Activated CD4-positive, alpha-beta T cell treated with anti-CD3 and anti-CD28 coated beads for 1 hour (primary cell): ENCODE data around the gene MMP1.

Source experiments
- DNase-seq: peaks from one replicate; pipeline ENCODE4 v3.0.0-alpha.2; 2020

MMP1 gene

DNA sequence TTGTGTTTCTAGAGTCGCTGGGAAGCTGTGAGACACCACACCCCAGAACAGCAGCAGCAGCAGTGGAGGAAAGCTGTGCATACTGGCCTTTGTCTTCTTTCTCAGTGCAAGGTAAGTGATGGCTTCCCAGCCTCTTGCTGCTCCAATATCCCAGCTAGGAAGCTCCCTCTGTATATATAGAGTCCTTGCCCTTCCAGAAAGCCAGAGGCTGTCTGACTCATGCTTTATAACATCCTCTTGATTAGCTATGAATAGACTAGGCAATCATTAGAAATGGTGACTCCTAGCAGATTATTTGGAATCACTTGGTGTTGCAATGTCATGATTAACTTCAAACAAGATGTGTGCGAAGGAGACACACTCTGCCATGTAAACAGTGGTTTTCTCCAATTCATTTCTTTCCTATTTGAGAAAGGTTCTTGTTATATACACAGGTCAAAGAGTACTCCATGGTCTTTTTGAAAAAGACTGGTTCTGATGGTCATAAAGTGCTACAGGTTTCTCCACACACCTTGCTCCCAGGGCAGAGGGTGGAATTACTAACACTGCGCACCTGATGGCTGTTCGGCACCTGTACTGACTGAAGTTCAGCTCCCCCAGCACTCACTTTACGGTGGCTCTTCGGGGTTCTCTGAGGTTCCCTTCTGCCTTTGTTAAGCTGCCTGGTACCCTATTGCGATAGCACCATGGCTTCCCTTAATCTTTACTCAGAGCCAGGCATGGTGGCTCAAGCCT lies at the start of gene MMP1:
MMP1 (minus strand) TSS at position 149 of the 735 bp plus-strand sequence; CDS start at position 81, 68 bp downstream.
- DNase-seq = no peak

GRCh38 chr11:102846292-102846691 lies 48.3 kb upstream of the MMP1 start:
- no peak for DNase-seq

DNA sequence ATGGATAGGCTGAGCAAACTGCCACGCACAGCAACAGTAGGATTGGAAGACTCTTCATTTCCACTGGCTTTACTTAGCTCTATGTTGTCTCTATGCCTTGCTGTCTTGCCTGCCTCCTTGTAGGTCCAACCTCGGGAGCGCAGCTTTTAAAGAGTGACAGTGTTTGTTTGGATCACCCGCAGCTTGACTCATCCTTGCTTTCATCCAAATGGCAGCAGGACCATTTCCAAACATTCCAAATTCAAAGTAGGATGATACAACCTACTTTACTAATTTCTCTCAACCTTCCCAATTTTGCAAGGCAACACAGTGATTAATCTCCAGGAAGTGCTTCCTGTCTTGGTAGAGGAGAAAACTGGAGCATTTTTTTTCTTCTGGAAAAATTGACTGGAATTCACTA lies 45.5 kb upstream of the MMP1 start, which contains the start of gene MMP3:
MMP3 (minus strand) TSS at position 121 of the 400 bp plus-strand sequence; CDS start at position 58, 63 bp downstream.
- DNase-seq = no peak

GRCh38 chr11:102842930-102843329 lies 45.0 kb upstream of the MMP1 start:
- DNase-seq = no peak

GRCh38 chr11:102840018-102840417 lies 42.1 kb upstream of the MMP1 start:
- DNase-seq = no peak

DNA sequence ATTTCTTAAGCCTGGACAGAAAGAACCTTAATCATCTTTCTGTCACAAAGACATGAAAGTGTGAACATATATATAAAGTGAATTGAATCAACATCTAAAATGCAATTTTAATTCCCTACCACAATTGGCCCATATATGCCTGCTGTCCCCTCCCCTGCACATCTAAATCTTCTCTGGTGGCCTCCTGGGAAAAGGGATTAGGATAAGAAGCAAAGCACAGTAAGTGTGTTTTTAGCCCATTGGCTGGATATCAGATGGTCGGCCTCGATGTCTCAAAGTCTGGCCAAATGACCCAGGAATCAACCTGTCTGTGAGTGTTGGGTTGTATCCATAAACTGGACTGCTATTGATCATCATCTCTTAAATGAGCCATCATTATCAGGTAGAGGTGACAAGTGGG lies 39.7 kb upstream of the MMP1 start:
- no peak for DNase-seq

GRCh38 chr11:102837156-102837555 lies 39.2 kb upstream of the MMP1 start:
- DNase-seq = no peak

GRCh38 chr11:102836290-102836875 lies 38.4 kb upstream of the MMP1 start:
- no peak for DNase-seq

GRCh38 chr11:102833731-102834130 lies 35.8 kb upstream of the MMP1 start:
- no peak for DNase-seq

DNA sequence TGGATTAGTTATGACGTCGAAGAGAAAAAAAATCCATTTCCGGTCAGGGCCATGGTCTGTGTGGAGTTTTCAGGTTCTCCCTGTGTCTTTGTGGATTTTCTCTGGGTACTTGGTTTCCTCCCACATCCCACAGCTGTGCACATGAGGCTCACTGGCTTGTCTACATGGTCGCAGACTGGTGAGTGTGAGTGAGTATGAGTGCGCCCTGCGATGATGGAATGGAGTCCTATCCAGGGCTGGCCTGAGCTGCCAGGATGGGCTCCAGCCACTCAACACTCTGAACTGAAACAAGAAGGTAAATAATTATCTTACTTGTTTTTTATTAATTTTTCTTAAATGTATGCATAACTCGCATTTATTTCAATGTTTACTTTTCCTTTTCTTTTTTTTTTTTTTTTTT lies 34.7 kb upstream of the MMP1 start:
- DNase-seq = no peak

- no peak for DNase-seq
Measured at GRCh38 chr11:102831489-102832440, 33.8 kb upstream of the MMP1 start.

DNA sequence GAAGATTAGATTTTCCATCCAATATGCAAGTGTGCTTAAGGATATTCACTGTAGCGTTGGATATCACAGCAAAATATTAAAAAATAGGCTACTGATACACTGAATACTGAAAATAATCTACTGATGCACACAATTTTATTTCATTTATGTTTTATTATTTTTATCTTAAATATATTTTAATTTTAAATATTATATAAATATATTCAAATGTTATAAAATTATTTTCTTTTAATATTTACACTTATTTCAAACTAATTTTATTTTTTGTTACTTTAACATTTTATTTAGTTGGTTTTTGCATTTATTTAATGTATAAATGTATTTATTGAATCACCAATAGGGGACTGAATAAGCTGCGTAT lies 33.1 kb upstream of the MMP1 start:
- DNase-seq = no peak

- no peak for DNase-seq
Measured at GRCh38 chr11:102830001-102830727, 32.2 kb upstream of the MMP1 start.

DNA sequence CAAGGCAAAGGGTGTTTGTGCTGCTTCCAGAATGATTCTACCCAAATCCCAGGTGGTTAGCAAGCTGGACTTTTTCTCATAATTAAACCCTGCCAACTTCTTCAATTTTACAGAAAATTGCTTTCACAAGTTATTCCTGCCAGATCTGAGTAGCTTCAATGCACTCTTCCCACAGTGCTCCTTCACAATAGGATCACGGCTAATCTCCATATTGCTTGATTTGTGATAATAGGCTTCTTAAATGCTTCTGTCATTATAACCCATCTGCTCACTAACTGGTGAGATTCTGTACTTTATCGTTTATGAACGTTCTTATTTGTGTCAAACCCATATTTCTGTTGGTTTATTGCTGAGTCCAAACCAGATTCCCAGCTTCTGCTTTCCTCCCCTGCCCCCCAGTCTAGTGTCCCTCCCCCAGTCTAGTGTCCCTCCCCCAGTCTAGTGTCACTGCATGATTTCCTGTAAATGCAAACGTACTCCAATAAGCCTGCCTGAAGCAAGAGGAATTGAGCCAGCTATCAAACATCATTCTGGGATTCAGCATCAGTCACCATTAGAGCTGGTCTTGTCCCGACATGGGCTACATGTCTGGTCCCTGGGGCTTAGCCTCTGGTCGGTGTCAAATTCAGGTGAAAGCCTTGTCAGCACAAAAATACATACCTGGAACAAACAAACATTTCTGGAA lies 31.5 kb upstream of the MMP1 start:
- no peak for DNase-seq

DNA sequence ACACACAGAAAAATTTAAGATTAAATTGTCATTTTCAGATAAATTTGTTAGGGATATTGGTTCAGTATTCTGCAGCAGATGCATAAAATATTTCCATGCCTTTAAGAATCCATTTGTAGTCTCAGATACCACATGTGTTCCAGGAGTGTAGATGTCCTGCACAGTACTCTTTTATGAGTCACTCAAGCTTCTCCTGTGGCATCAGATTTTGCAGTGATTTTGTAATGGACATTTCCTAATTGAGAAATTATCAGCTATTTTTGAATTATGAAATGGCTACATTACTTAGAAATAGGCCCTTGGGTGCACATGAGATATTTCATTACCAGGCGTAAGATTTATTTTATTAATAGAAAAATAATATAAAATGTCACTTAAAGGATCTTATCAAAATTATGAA lies 26.6 kb upstream of the MMP1 start:
- DNase-seq = no peak

- DNase-seq = no peak
Measured at GRCh38 chr11:102819491-102819890, 21.5 kb upstream of the MMP1 start.

GRCh38 chr11:102813484-102813883 lies 15.5 kb upstream of the MMP1 start:
- DNase-seq = no peak

- no peak for DNase-seq
Measured at GRCh38 chr11:102812188-102812587, 14.2 kb upstream of the MMP1 start.

- no peak for DNase-seq
Measured at GRCh38 chr11:102810950-102811660, 13.1 kb upstream of the MMP1 start.

GRCh38 chr11:102809971-102810370 lies 12.0 kb upstream of the MMP1 start:
- DNase-seq = no peak

DNA sequence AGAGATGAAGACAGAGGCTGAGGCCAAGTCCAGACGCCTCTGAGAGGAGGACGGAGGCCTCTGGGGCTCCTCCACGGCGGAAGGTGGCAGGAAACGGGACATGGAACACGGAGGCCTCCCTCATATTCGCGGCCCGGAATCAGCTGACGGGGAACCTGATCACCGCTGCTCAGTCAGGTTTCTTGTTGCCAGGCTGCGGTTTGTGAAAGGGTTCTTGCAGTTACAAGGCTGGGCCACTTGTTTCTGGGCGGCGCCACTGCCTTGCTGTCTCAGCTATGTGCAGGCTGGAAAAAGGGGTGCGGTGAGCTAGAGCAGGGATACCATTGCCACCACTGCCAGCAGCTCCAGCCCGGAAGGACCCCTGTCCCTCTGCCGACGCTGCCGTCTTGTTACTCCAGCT lies 10.0 kb upstream of the MMP1 start:
- DNase-seq = no peak

GRCh38 chr11:102806296-102806695 lies 8.3 kb upstream of the MMP1 start:
- DNase-seq = no peak
